Stimulated activated CD8-positive, alpha-beta memory T cell treated with anti-CD3 and anti-CD28 coated beads, Interleukin-4, amount 100 ng/mL, for 48 hours (primary cell): ENCODE data around the gene FAM3A.

ENCODE experiments used
- DNase-seq: peaks from one replicate; pipeline ENCODE4 v3.0.0-alpha.2; 2020

FAM3A gene

GRCh38 chrX:154534526-154535322, 18.7 kb upstream of the FAM3A start:
- DNase-seq: peak; percentile 89

- no peak for DNase-seq
Measured at GRCh38 chrX:154532690-154533089, 16.7 kb upstream of the FAM3A start.

GRCh38 chrX:154531626-154532025, 15.6 kb upstream of the FAM3A start:
- no peak for DNase-seq

DNA sequence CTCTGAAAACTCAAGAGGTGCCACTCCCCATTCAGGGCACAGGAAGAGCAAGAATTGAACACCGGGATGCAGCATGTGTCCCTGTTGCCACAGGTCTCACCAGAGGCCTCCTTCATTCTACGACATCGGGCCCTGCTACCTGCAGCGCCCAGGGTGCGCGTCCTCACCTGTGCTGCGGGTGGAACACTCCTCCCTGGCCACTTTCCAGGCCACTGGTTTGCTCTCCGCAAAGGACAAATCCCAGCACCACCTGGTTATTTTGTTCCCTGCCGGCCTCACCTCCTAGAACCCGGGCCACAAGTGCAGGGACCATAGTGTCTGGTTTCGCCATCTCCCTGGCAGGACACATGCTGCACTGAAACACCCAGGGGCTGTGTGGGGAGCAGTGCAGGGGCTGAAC, 14.3 kb upstream of the FAM3A start:
- DNase-seq: no peak

DNA sequence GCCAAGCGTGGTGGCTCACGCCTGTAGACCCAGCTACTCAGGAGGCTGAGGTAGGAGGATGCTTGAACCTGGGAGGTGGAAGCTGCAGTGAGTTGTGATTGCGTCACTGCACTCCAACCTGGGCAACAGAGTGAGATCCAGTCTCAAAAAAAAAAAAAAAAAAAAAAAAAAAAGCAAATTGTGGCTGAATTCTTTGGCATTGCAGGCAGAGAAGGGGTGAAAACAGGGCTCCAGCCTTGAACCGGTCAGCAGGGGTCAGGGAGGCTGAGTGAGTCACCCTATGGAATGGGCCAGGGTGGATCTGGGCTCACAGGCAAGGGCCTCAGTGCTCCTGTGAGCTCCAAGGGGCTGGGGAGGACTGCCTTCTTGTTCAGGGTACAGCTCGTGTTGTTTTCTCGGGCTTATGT, 13.2 kb upstream of the FAM3A start:
- DNase-seq: no peak

DNA sequence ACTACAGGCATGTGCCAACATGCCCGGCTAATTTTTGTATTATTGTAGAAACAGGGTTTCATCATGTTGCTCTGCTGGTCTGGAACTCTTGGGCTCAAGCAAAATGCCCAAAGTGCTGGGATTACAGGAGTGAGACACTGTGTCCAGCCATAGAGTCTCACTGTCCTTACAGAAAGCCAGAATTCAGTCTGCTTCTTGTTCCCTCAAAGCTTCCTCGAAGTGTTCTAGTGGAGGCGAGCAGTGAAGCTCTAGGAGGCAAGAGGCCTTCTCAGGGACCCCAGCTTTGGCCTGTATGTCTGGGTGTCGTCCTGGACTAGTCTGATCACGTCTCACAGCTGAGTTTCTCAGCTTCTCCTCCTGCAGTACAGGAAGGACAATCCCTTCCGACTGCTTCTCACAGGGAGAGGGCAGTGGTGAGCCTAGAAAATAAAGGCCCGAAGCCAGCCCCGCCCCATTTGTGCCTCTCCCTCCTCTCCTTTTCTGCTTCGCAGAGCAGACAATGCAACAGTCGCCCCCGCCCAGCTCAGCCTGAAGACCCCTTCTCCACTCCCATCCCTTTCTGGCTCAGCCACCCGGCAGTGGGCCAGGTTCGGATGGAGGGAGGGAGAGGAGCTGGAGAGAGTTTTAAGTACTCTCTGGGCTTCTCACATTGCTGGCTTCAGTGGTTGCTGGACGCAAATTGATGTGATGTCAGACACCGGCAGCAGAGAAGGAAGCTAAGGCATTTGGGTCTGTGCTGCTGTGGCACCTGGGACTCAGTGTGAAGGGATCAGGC, 11.1 kb upstream of the FAM3A start:
- DNase-seq: peak; percentile 72

DNA sequence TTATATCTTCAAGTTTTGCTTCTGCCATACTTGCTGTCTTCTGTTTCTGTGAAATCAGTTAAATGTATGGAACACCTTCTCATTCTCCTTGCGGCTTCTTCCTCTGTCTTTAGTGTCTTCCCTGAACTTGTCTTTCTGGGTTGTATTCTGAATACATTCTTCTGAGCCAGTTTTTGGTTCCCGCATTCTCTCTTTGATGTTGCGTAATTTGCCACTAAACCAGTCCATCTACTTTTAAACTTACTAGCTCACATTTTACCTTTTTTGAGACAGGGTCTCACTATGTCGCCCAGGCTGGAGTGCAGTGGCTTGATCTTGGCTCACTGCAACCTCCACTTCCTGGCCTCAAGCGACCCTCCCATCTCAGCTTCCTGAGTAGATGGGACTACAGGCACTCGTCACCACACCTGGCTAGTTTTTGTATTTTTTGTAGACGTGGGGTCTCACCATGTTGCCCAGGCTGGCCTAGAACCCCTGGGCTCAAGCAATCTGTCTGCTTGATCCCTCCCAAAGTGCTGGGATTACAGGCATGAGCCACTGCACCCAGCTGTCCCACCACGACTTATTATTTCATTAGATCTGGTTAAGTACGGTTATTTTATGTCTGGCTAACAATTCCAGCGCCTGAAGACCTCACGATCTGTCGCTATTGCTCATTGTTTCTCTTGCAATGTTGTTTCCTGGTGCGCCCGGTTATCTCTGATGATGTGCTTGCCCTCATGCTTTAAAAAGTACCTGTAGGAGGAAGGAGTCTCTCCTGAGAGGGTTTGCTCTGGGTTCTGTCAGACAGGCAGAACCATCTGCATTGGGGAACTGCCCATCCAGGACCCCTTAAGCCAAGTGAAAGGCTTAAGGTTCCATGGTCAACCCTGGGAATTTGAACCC, 9.8 kb upstream of the FAM3A start:
- DNase-seq: no peak

- no peak for DNase-seq
Measured at GRCh38 chrX:154519389-154519788, 3.4 kb upstream of the FAM3A start.

DNA sequence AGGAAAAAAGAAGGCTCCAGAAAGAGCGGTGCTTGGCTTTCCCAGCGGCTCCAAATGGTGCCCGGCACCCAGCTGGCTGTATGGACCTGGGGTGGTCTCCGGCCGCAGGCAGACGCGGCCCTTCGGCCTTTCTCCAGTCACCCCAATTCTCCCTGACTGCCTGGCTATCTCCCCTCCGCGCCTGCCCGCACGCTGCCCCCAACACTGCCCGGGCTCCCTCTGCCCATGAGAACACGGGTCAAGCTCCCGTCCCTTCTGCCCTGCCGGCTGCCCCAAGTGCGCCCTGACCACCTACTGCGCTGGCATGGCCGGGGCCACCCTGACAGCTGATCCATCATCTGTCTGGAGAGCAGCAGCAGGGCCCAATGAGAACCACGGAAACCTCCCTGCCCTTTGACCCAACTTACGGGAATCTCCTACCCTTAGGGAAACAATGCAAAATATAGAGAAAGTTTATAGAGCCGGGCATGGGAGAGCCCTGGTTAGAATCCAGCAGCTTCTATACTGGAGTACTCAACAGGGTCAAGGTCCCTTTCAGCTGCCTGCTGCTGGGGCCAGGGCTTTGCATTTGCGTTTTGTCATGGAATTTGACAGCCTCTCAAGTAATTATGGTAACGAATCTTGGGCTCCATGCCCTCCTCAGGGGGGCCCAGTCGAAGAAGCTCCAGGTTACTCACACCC, 1.2 kb upstream of the FAM3A start:
- no peak for DNase-seq

DNA sequence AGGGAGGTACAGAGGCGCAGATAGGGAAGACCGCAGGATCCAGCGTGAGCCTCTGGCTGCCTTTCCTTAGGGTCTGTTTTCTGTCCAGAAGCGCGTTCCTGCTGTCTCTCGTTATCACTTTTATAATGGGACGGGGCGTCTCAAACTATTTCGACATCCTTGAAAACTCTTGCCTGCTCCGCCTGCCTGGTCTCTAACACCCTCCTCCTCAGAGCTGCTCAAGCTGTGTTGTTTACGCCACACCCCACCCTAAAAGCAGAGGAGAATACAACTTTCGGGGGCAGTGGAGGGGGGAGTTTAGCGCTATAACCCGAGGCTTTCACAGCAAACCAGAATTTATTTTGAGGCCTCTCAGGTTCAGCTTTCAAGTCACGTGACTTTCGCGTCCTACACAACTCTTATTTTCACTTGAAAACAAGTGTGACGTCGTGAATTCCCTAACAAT, 646 bp upstream of the FAM3A start:
- no peak for DNase-seq

DNA sequence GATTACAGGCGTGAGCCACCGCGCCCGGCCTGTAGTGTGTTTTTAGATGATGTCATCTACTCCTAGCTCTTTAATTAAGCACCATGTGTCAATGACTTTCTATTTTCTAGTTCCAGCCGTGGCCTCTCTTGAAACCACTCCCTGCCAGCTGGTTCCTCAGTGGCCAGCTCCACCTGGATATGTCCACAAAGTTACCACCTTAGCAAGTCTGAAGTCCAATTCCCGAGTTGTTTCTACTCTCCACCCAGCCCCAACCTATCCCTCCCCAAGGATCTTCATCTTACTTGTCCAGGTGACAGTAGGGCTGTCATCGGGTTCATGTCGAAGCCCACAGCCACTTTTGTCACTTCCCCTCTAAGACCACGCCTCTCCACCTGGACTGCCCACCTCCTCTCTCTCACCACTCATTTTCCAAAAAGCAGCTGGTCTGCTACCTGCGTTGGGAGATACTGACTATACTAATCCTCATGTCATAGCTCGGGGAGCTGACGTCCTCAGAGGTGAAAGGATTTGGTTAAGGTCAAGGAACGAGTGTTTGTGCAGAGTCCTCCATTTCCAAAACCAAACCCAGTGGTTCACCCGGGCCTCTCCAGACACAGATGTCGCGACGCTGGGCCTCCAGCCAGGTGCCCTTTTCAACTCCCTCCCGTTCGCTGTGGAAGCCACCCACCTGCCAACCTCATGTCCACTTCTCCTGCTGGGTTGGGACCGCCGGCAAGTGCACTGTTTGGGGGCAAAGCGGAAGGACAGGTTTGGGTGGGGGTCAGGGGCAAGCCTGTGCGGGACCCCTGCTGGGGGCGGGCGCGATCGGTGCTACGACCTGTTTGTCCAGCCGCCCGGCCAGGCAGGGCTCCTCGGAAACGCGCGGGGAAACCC, 704 bp downstream of the FAM3A start:
- peak; percentile 33 for DNase-seq

DNA sequence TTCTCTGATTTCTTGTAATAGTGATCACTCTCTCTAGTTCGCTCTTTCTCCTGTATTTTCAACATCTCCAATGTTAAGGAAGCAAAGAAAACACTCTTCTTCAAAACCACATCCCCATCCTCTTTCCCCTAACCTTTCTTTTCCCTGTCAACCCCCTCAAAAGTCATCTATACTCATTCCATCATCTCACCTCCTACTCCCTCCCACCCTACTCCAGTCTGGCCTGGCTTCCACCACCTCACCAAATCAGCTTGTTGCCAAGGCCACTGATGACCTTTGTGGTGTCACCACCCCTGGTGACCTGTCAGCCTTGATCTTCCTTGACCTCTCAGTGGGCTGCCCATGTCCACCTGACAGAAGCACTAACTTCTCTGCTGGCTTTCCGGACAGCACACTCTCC, 2.3 kb downstream of the FAM3A start:
- DNase-seq: no peak

GRCh38 chrX:154512879-154513553, 3.0 kb downstream of the FAM3A start:
- no peak for DNase-seq

DNA sequence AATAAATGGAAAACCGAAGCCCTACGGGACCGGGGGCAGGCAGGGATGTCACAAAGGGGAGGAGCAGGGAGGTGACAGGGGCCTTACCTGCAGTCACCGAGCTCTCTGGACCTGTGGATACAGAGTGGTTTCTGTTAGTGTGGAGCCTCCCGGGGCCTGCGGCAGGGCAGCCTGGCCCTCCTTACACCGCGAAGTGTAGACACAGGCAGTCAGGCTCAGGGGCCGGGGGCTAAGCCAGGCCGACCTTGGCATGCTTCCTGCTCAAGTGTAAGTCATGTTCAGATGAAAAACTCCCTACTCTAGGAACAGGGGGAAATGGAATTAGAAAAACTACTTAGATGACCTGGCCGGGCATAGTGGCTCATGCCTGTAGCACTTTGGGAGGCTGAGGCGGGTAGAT, 4.3 kb downstream of the FAM3A start:
- no peak for DNase-seq

- no peak for DNase-seq
Measured at GRCh38 chrX:154509455-154509854, 6.6 kb downstream of the FAM3A start.

DNA sequence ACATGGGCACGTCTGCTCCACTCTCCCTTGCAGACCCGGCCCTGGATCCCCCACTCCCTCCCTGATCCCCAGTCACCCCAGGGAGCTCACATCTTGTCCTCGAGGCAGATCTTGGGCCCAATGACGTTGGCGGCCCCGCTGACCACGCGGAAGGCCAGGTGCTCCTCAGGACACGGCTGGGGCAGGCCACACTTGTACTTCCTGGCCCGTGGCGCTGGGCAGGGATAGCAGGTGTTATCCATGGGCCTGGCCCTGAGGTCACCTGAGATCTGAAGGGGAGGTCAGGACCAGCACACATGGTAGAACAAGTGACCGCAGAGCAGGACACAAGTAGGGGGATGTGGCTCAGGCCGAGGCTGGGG, 7.7 kb downstream of the FAM3A start:
- no peak for DNase-seq

- no peak for DNase-seq
Measured at GRCh38 chrX:154507673-154508383, 8.2 kb downstream of the FAM3A start.

- no peak for DNase-seq
Measured at GRCh38 chrX:154506483-154507332, 9.3 kb downstream of the FAM3A start.

GRCh38 chrX:154505734-154506133, 10.3 kb downstream of the FAM3A start:
- DNase-seq: no peak
